HG03565 (cell line): ENCODE measurements around the gene ITGB2.

Source experiments
- ATAC-seq: cut with Tn5 transposase; IDR thresholded peaks from one replicate; pipeline ENCODE4 v1.9.1; 2021; ENCODE audit warnings: mild to moderate bottlenecking, moderate library complexity; ENCODE audit not compliant: unreplicated experiment

ITGB2 gene

DNA sequence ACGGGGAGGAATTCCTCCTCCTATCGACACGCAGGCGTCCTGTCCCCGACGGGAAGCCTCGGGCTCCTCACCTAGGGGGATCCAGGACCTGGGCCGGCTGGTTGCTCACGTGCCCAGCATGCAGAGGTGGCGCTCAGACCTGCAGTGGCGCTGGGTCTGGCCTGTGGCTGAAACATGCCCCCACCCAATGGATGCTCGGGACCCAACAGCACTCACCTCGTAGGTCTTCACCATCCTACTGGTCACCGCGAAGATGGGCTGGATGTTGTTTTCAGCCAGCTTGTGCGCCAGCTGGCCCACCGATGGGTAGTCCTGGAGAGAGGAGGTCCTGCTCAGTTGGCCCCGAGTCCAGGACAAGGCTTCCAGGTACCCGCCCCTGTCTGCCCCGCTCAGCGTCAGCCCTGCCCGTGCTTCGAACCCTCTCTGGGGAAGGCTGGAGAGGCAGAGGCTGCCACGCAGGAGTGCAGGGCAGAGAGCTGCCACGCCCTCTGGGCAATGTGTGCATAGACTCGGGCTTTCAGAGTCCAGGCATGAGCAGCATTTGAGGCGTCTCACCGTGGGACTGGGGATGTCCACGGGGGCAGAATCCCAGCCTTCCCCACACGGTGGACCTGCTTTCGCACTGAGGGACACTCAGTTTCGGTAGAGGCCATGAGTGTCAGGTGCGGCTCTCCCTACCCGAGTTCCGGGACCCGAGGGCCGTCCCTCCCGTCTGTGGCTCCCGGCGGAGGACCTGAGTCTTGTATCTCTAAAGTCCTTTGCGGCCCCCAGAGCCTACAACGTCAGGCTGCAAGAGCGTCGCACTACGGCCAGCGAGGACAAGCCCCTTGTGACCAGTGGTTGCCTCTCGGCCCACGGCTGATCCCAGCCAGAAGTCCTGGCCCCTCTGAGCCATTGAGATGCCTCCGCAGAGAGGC lies 21.6 kb downstream of the ITGB2 start:
- ATAC-seq, result no peak

GRCh38 chr21:44898011-44898488 lies 22.6 kb downstream of the ITGB2 start:
- ATAC-seq, result no peak

DNA sequence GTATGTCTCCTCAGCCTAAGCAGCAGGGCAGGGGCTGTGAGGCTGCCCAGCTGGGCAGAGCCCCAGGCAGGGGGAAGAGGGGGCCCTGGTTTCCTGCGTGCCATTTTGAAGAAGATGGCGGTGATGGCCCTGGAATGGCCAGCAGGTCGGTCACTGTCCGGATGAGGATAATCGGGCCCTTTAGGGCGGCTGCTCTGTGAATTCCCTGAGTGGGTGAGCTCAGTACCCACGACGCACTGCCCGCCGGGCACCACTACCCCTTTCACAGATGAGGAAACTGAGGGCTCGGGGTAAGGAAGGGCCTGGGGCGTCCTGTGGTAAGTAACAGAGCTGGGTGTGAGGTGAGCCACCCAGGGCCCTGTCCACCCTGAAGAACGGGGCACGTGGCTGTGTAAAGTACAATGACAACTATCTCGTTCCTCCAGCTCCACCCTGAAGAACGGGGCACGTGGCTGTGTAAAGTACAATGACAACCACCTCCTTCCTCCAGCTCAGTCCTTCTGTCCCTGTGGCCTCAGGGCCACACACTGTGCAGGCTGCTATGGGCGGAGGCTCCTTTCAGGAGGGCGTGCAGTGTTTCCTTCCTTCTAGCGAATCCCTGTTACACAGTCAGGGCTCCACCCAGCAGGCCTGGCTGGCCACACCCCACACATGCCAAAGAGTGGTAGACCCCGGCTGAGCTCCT lies 23.2 kb downstream of the ITGB2 start:
- no peak for ATAC-seq

DNA sequence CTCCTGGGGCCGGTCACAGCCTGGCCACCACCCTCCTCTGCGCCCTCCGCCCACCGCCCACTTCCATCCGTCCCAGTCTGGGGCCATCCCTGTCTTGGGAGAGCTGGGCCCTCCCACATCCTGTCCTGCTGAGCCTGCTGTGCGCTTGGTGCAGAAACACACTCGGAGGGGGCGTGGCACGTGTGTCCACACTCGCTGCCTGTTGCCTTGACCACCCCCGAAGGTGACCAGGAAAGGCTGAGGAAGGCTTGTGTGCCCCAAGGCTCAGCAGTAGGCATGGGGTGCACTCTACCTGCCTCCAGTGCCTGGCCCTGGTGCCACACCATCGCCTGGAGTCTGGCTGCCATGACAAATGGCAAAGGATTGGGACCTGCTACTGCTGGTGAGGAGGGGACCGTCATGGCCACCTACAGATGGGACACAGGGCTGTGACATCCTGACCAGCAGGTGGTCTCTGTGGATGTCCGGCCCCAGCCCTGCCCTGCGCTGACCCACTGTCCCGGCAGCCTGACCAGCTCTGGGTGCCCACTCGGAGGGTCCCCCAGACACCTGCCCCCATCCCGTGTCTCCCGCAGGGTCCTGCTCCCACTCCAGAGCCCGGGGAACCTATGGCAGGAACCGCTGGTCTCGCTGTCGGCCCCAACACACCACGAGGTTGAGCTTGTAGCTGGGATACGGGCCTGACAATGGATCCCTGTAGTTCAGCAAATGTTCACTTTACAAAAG lies 24.0 kb downstream of the ITGB2 start:
- ATAC-seq, result no peak

DNA sequence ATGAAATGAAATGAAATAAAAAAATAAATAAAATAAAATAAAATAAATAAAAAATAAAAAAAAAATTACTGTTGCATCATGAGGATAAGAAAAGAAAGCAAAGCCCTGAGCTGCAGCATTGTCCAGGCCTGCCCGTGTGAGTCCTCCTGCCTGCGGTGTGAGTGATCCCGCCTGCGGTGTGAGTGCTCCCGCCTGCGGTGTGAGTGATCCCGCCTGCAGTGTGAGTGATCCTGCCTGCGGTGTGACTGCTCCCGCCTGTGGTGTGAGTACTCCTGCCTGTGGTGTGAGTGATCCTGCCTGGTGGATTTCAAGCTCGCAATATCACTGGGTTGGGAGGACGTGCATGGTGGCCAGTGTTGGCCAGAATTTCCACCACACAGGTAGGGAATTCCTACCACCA lies 24.8 kb downstream of the ITGB2 start:
- ATAC-seq, result no peak

- ATAC-seq, result no peak
These were observed 25.9 kb downstream of the ITGB2 start for GRCh38 chr21:44894687-44895302.

GRCh38 chr21:44893948-44894656 lies 26.6 kb downstream of the ITGB2 start:
- no peak for ATAC-seq

DNA sequence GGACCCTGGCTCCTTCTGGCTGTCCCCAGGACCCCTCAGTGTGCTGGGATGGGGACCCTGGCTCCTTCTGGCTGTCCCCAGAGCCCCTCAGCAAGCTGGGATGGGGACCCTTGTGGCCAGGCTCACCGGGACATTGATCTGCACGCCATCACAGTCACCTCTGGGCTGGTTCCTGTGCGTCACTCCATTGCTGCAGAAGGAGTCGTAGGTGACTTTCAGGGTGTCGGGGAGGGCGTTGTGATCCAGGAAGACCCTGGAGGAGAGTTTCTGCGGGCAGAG lies 27.5 kb downstream of the ITGB2 start:
- ATAC-seq, result no peak

- no peak for ATAC-seq
These were observed 28.0 kb downstream of the ITGB2 start for GRCh38 chr21:44892536-44893277.

GRCh38 chr21:44892095-44892494 lies 28.6 kb downstream of the ITGB2 start:
- no peak for ATAC-seq

DNA sequence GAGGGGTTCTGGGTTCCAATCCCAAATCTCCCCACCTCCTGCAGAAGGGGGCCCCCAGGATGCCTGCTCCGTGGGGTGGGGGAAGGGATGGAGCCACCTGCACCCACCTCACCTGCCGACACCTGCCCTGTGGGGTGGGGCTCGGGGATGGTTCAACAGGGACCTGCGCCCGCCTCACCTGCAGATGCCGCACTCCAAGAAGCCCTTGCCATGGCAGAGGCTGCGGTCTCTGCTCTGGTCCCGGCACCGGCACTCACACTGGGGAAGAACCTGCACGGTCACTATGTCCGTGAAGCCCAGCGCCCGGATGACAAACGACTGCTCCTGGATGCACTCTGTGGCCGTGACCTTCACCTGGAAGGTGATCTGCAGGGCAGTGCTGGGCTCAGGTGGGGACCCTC lies 29.1 kb downstream of the ITGB2 start:
- ATAC-seq, result no peak

DNA sequence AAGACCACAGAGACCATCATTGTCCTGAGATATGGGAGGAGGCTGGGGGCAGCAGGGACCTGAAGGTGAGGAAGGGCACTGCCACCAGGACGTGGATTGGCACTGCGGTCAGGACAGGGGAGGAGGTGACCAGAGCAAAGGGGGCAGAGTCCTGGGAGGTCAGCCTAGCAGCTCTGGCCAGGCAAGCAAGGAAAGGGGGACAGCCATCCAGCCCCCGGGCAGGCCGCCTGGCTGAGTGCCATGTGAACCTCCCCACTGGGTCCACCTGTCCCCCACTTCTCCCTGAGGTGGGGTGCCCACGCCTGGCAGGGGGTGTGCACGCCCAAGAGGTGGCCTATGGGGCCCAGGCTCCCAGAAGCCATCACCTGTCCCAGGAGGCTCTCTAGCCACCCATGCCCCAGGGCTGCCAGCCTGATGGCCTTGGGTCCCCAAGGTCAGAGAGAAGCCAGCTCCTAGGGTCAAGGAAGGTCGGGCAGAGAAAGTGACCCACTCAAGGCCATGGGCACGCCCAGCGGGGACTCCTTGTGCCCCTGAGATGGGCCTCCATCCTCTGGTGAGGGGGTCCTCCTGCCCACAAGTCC lies 29.6 kb downstream of the ITGB2 start:
- no peak for ATAC-seq

DNA sequence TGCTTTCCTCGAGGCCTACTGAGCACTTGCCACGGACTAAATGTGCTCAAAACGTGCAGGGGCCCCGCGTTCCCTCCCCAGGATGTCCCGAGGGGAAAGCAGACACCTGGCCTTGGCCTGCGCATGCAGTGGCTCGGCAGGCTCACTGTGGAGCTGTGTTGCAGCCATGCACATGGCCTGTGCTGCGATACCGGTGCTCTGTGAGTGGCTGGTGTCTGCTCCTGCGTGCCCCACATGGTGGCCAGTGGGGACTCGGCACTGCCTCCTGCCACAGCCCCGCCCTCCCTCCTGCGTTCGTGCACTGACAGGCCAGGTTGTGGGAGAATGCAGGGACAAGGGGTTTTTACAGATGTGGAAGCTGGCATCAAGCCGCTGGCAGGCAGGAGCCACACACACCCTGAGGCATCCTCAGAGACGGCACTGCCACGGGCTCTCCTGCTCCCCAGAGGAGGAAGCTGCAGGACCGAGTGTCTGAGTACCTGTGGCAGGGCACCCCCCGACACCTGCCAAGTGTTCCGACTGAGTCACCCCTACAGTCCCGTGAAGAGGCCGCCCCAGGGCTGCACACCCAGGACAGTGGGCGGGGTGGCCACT lies 30.3 kb downstream of the ITGB2 start:
- ATAC-seq, result no peak

GRCh38 chr21:44889625-44890337 lies 30.9 kb downstream of the ITGB2 start:
- ATAC-seq, result no peak

- ATAC-seq, result no peak
These were observed 31.8 kb downstream of the ITGB2 start for GRCh38 chr21:44888581-44889550.

GRCh38 chr21:44887807-44888580 lies 32.7 kb downstream of the ITGB2 start:
- ATAC-seq, result no peak
